CMK (cell line): ENCODE data around the gene TRIM67.
A peak's percentile ranks its signal among the peaks of the same experiment; 100 is the strongest.

Experiments used
- DNase-seq: peaks from one replicate; pipeline ENCODE4 v3.0.0-alpha.2; 2010; ENCODE audit warnings: low read depth

TRIM67 gene

GRCh38 chr1:231183639-231184590 is 22.1 kb downstream of the TRIM67 start:
- no peak for DNase-seq

- no peak for DNase-seq
Measured at GRCh38 chr1:231184891-231185290, 23.0 kb downstream of the TRIM67 start.

- DNase-seq = no peak
Measured at GRCh38 chr1:231185391-231185790, 23.5 kb downstream of the TRIM67 start.

GRCh38 chr1:231186356-231187115 is 24.7 kb downstream of the TRIM67 start:
- DNase-seq = no peak

- no peak for DNase-seq
Measured at GRCh38 chr1:231187571-231187970, 25.7 kb downstream of the TRIM67 start.

GRCh38 chr1:231188072-231188471 is 26.2 kb downstream of the TRIM67 start:
- no peak for DNase-seq

GRCh38 chr1:231188768-231189167 is 26.9 kb downstream of the TRIM67 start:
- DNase-seq = no peak

- no peak for DNase-seq
Measured at GRCh38 chr1:231189683-231190270, 27.9 kb downstream of the TRIM67 start.

GRCh38 chr1:231190456-231190855 is 28.6 kb downstream of the TRIM67 start:
- DNase-seq = no peak

- peak; percentile 37 for DNase-seq
Measured at GRCh38 chr1:231192620-231193163, 30.8 kb downstream of the TRIM67 start.

GRCh38 chr1:231193710-231194340 is 32.0 kb downstream of the TRIM67 start:
- no peak for DNase-seq

- DNase-seq = no peak
Measured at GRCh38 chr1:231194476-231194842, 32.6 kb downstream of the TRIM67 start.

- no peak for DNase-seq
Measured at GRCh38 chr1:231194843-231195516, 33.1 kb downstream of the TRIM67 start.

GRCh38 chr1:231196307-231196706 is 34.4 kb downstream of the TRIM67 start:
- DNase-seq = no peak

GRCh38 chr1:231196728-231197127 is 34.9 kb downstream of the TRIM67 start:
- DNase-seq = no peak

GRCh38 chr1:231199868-231200267 is 38.0 kb downstream of the TRIM67 start:
- no peak for DNase-seq

- DNase-seq = no peak
Measured at GRCh38 chr1:231200388-231201031, 38.7 kb downstream of the TRIM67 start.

GRCh38 chr1:231201375-231201978 is 39.6 kb downstream of the TRIM67 start:
- no peak for DNase-seq

GRCh38 chr1:231201979-231202633 is 40.2 kb downstream of the TRIM67 start:
- DNase-seq = peak; percentile 87
